ENCODE results near the gene CHN1. TPM values are rescaled to one million over a fixed set of nuclear protein-coding genes. Genes with fewer than 3 reads are reported as not detected.

CHN1 gene
- total RNA-seq, 6 donors from 2014 or later, result 7.2 to 27.1 (median 11.0) TPM

DNA sequence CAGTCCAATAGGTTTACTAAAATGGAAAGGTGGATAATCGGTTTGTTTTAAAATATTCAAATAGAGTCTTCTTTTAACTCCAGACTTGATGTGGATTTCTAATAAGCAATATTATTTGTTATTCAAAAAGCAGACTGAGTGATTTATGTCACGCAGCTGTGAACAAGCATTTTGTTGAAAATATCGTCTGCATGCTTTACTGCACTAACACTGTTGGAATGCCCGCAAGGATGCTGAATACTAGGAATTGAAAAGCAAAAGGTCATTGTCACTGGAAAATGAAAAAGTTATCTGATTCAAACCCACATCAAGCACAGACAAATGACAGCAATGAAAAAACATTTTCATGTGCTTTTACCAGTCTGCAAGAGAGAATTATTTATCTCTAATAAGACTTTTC is 31.1 kb downstream of the CHN1 start:
- H3K36me3 ChIP-seq, result no peaks in the 10 kb centered on the region
- H3K4me1 ChIP-seq, result peaks cover 0 to 4% (median 1%) of the 10 kb centered on the region in 4 donors
- TF ChIP-seq POLR2AphosphoS5 (IDR thresholded peaks at IDR 0.05) (no peak), EP300 (IDR thresholded peaks at IDR 0.05) (no peak), POLR2A (IDR thresholded peaks at IDR 0.05) (no peak)
- TF ChIP-seq, protein P1, sequence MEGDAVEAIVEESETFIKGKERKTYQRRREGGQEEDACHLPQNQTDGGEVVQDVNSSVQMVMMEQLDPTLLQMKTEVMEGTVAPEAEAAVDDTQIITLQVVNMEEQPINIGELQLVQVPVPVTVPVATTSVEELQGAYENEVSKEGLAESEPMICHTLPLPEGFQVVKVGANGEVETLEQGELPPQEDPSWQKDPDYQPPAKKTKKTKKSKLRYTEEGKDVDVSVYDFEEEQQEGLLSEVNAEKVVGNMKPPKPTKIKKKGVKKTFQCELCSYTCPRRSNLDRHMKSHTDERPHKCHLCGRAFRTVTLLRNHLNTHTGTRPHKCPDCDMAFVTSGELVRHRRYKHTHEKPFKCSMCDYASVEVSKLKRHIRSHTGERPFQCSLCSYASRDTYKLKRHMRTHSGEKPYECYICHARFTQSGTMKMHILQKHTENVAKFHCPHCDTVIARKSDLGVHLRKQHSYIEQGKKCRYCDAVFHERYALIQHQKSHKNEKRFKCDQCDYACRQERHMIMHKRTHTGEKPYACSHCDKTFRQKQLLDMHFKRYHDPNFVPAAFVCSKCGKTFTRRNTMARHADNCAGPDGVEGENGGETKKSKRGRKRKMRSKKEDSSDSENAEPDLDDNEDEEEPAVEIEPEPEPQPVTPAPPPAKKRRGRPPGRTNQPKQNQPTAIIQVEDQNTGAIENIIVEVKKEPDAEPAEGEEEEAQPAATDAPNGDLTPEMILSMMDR (IDR thresholded peaks at IDR 0.05), result no peak
- H3K27ac ChIP-seq, result no peak overlapping the region
- 90 to 91% methylated on average over 4 of the region's 4 CpGs for whole genome bisulfite sequencing, 2 donors
- no peak for ATAC-seq (ENCODE audit: low FRiP score in 2 of 2)
- no peaks in the 10 kb centered on the region for H3K27me3 ChIP-seq
- H3K4me3 ChIP-seq, result no peak overlapping the region
- H3K9me3 ChIP-seq, result no peaks in the 10 kb centered on the region
- no peak for DNase-seq

DNA sequence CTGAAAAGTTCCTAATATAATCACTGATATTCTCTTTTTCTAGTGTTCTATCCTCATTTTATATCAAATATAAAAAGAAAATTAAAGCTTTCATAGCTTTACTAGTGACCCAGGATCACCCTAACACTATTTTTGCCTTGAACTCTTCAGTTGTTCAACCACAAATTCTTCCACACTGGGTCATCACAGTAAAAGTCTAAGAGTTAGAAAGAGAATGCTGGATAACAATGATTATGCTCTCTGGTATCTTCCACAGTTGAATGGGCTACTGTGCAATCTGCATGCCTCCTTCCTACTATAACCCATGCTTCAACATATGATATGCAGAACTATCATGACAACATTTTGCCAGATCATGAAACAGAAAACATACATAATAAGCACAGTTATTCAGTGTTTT is 32.3 kb downstream of the CHN1 start:
- no peaks in the 10 kb centered on the region for H3K36me3 ChIP-seq
- no peaks in the 10 kb centered on the region for H3K9me3 ChIP-seq
- peaks cover 0 to 4% (median 1%) of the 10 kb centered on the region in 4 donors for H3K4me1 ChIP-seq
- H3K4me3 ChIP-seq, result no peak overlapping the region
- DNase-seq (no peak), ATAC-seq (ENCODE audit: low FRiP score in 2 of 2) (no peak)
- TF ChIP-seq EP300 (IDR thresholded peaks at IDR 0.05) (no peak), POLR2A (IDR thresholded peaks at IDR 0.05) (no peak), POLR2AphosphoS5 (IDR thresholded peaks at IDR 0.05) (no peak)
- TF ChIP-seq, protein P1 (IDR thresholded peaks at IDR 0.05), result no peak
- no peaks in the 10 kb centered on the region for H3K27me3 ChIP-seq
- H3K27ac ChIP-seq, result no peak overlapping the region

DNA sequence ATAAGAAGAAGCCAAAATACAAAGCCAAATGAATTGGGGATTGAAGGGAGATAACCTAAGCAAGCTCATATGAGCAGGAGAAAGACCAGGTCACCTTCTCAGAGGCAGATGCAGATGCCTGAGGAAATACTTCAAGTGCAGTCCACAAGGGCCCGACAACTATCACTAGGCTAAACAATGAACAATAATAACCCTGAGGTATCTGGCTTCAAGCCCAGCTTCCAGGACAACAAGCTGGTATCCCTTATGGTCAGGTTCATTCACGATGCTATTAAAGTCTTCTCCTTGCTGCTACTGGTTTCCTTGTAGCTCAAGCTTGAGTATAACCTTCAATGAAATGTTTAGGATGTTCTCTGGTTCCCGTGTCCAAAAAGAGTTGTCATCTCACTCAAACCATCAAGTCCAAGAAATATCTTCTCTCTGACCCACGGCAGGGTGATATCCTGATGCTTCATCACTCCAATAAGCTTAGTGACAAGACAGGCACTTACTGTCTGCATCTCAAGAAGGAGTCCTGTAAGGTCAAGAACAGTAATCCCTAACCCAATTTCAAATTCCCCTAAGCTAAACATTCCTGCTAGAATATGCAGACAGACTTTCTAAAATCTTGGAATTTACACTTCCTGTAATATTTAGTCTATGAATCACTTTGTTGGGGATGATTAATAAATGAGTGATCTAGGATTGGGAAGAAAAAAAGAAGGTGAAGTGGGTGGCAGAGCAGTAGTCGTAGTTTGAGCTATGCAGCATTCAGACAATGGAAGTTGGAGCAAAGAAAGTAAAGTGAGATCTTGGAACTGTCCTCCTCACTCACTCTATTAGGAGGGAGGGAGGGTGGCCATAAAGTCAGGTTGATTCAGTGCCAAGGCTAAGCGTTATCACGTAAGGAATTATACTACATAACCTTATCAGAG is 33.1 kb downstream of the CHN1 start:
- DNase-seq, result no peak
- TF ChIP-seq POLR2A (IDR thresholded peaks at IDR 0.05), result no peak
- TF ChIP-seq, protein P1 (IDR thresholded peaks at IDR 0.05), result no peak
- no peak for TF ChIP-seq POLR2AphosphoS5 (IDR thresholded peaks at IDR 0.05)
- TF ChIP-seq EP300 (IDR thresholded peaks at IDR 0.05), result no peak

DNA sequence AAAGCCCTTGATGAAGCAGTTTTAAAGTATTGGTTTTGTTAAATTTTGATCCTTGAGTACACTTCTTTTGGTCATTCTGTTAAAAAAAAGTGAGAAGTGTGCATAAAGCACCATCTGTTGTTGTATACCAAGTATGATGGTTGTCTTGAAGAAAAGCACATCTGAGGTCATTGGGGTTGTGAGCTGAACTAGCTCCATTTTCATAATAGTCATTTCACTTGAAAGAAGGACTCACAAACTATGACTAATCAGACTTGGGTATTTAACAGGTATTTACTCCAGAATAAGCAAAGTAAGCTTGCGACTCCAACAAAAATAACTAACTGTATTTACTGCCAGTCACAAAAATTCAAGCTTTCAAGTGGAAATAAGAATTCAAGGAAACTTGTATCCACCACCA is 35.1 kb downstream of the CHN1 start:
- H3K27me3 ChIP-seq, result no peaks in the 10 kb centered on the region
- H3K36me3 ChIP-seq, result no peaks in the 10 kb centered on the region
- no peaks in the 10 kb centered on the region for H3K9me3 ChIP-seq
- 83 to 85% methylated on average over 1 of the region's 1 CpG for WGBS, 2 donors
- H3K4me3 ChIP-seq, result no peak overlapping the region
- DNase-seq, result no peak
- peaks cover 0 to 8% (median 2%) of the 10 kb centered on the region in 4 donors for H3K4me1 ChIP-seq
- H3K27ac ChIP-seq, result no peak overlapping the region
- TF ChIP-seq, protein P1 (IDR thresholded peaks at IDR 0.05), result no peak
- no peak for TF ChIP-seq EP300 (IDR thresholded peaks at IDR 0.05)
- no peak for TF ChIP-seq POLR2A (IDR thresholded peaks at IDR 0.05)
- TF ChIP-seq POLR2AphosphoS5 (IDR thresholded peaks at IDR 0.05), result no peak
- no peak for ATAC-seq (ENCODE audit: low FRiP score in 2 of 2)

More for the DNA sequence above, 33.1 kb downstream of the CHN1 start:
- peaks cover 0 to 8% (median 2%) of the 10 kb centered on the region in 4 donors for H3K4me1 ChIP-seq
- no peaks in the 10 kb centered on the region for H3K9me3 ChIP-seq
- no peak for ATAC-seq (ENCODE audit: low FRiP score in 2 of 2)
- H3K36me3 ChIP-seq, result no peaks in the 10 kb centered on the region
- no peak overlapping the region for H3K27ac ChIP-seq
- H3K4me3 ChIP-seq, result no peak overlapping the region
- H3K27me3 ChIP-seq, result no peaks in the 10 kb centered on the region
- 57 to 58% methylated on average over 7 of the region's 7 CpGs for WGBS, 2 donors

Measured in upper lobe of left lung (tissue), 6 donors.